Esophagus muscularis mucosa (tissue), 4 donors: Measurements from ENCODE around the gene TNFAIP2.

ENCODE experiments used
- CTCF ChIP-seq, 3 experiments: fragments of 200-600 bp in 2 of 3; fragments of 450-650 bp in 1 of 3; sonication (generic) in 2 of 3; IDR thresholded peaks; one replicate each; pipeline ENCODE4 v1.5.1; 2017 to 2019; ENCODE audit warnings: antibody characterized with exemption in 3 of 3, mild to moderate bottlenecking in 2 of 3, moderate library complexity in 1 of 3
- EP300 ChIP-seq: sonication (generic); formaldehyde crosslinking; IDR thresholded peaks from one replicate; pipeline ENCODE4 v1.6.1; 2017; ENCODE audit warnings: antibody characterized with exemption
- POLR2AphosphoS5 ChIP-seq, 2 donors: sonication (generic); formaldehyde crosslinking; IDR thresholded peaks; one replicate each; pipeline ENCODE4 v1.6.1; 2017; ENCODE audit warnings: antibody characterized with exemption in 2 of 2

- TF ChIP-seq CTCF (IDR thresholded peaks at IDR 0.05) (no peak), POLR2AphosphoS5 (IDR thresholded peaks at IDR 0.05) (no peak), EP300 (no peak)
Measured at GRCh38 chr14:103105580-103106150, 17.6 kb upstream of the TNFAIP2 start.
